ENCODE measurements around the gene EGFL7. TPM values are rescaled to one million over a fixed set of nuclear protein-coding genes. Genes with fewer than 3 reads are reported as not detected.

The EGFL7 gene
- total and polyA plus RNA-seq, 7 donors = 6.0 to 75.6 (median 43.4) TPM

GRCh38 chr9:136615631-136616306, 46.9 kb upstream of the EGFL7 start:
- no peak for TF ChIP-seq CTCF (IDR thresholded peaks at IDR 0.05)
- TF ChIP-seq POLR2A (IDR thresholded peaks at IDR 0.05) = no peak
- no peak for TF ChIP-seq EP300 (IDR thresholded peaks at IDR 0.05)
- no peak for TF ChIP-seq POLR2AphosphoS5 (IDR thresholded peaks at IDR 0.05)
- no peaks in the 10 kb centered on the region for H3K9me3 ChIP-seq
- H3K4me3 ChIP-seq = no peak overlapping the region
- no peaks in the 10 kb centered on the region for H3K27me3 ChIP-seq
- DNase-seq = no peak
- H3K27ac ChIP-seq = no peak overlapping the region
- H3K36me3 ChIP-seq = no peaks in the 10 kb centered on the region
- 72 to 78% methylated on average over 17 of the region's 17 CpGs for WGBS, 2 donors
- intact Hi-C loops (cut with DNase I) = no loop called here
- H3K4me1 ChIP-seq = peaks cover 0 to 23% (median 10%) of the 10 kb centered on the region in 4 donors

GRCh38 chr9:136616307-136616635, 46.4 kb upstream of the EGFL7 start:
- H3K27me3 ChIP-seq = no peaks in the 10 kb centered on the region

GRCh38 chr9:136616948-136617695, 45.6 kb upstream of the EGFL7 start:
- 72 to 77% methylated on average over 22 of the region's 22 CpGs for WGBS, 2 donors
- H3K9me3 ChIP-seq = no peaks in the 10 kb centered on the region
- intact Hi-C loops (cut with DNase I) = no loop called here
- H3K27ac ChIP-seq = no peak overlapping the region
- H3K36me3 ChIP-seq = no peaks in the 10 kb centered on the region
- TF ChIP-seq POLR2A (IDR thresholded peaks at IDR 0.05) (no peak), CTCF (IDR thresholded peaks at IDR 0.05) (no peak), POLR2AphosphoS5 (IDR thresholded peaks at IDR 0.05) (no peak), EP300 (IDR thresholded peaks at IDR 0.05) (no peak)
- H3K4me3 ChIP-seq = no peak overlapping the region
- peaks cover 0 to 23% (median 10%) of the 10 kb centered on the region in 4 donors for H3K4me1 ChIP-seq
- DNase-seq = no peak
- no peaks in the 10 kb centered on the region for H3K27me3 ChIP-seq

More at GRCh38 chr9:136616307-136616635, 46.4 kb upstream of the EGFL7 start:
- intact Hi-C loops (cut with DNase I) = no loop called here
- no peak overlapping the region for H3K27ac ChIP-seq
- 87 to 92% methylated on average over 12 of the region's 12 CpGs for WGBS, 2 donors
- no peak overlapping the region for H3K4me3 ChIP-seq
- no peaks in the 10 kb centered on the region for H3K36me3 ChIP-seq
- no peak for TF ChIP-seq POLR2AphosphoS5 (IDR thresholded peaks at IDR 0.05)
- no peak for TF ChIP-seq EP300 (IDR thresholded peaks at IDR 0.05)
- TF ChIP-seq CTCF (IDR thresholded peaks at IDR 0.05) = no peak
- TF ChIP-seq POLR2A (IDR thresholded peaks at IDR 0.05) = no peak
- no peaks in the 10 kb centered on the region for H3K9me3 ChIP-seq
- peaks cover 0 to 23% (median 10%) of the 10 kb centered on the region in 4 donors for H3K4me1 ChIP-seq
- DNase-seq = no peak

GRCh38 chr9:136617746-136618579, 44.8 kb upstream of the EGFL7 start:
- Histone ChIP-seq H3K9me3 (no peaks in the 10 kb centered on the region), H3K27ac (no peak overlapping the region)
- WGBS, 2 donors = 40 to 62% methylated on average over 26 of the region's 26 CpGs

More at GRCh38 chr9:136617746-136618579, 44.8 kb upstream of the EGFL7 start:
- intact Hi-C loops (cut with DNase I) = no loop called here
- TF ChIP-seq CTCF (IDR thresholded peaks at IDR 0.05) = no peak
- TF ChIP-seq POLR2A (IDR thresholded peaks at IDR 0.05) = no peak
- TF ChIP-seq EP300 (IDR thresholded peaks at IDR 0.05) = no peak
- TF ChIP-seq POLR2AphosphoS5 (IDR thresholded peaks at IDR 0.05) = no peak
- Histone ChIP-seq H3K27me3 (no peaks in the 10 kb centered on the region), H3K4me3 (no peak overlapping the region), H3K36me3 (no peaks in the 10 kb centered on the region), H3K4me1 (peaks cover 0 to 23% (median 10%) of the 10 kb centered on the region in 4 donors)
- DNase-seq = no peak

Data from sigmoid colon (tissue), 7 donors.